SK-N-SH (cell line): ENCODE results near the gene ATP6V1F. TPM values are rescaled to one million over a fixed set of nuclear protein-coding genes. Genes with fewer than 3 reads are reported as not detected.
A peak's percentile ranks its signal among the peaks of the same experiment; 100 is the strongest.

Experiments used
- CTCF ChIA-PET: fragments of 300-600, 350-600 bp; formaldehyde crosslinking; extraction: SDS; loops from one replicate; lab custom pipeline; 2021; lab: Yijun Ruan, JAX
- POLR2A ChIA-PET: fragments of 350-600 bp; sonication (Branson Sonifier 250); formaldehyde crosslinking; extraction: SDS; loops from one replicate; lab custom pipeline; 2020; ENCODE audit warnings: antibody characterized with exemption, inconsistent platforms; lab: Yijun Ruan, JAX
- DNase-seq: peaks from one replicate; pipeline ENCODE4 v3.0.0; 2012
- H2AFZ ChIP-seq: fragments of 200-600 bp; sonication (generic); 2 replicates; pipeline ENCODE4 v1.8.1; 2016; ENCODE audit warnings: antibody characterized with exemption, mild to moderate bottlenecking, low read depth
- H3F3A ChIP-seq: fragments of 200-600 bp; sonication (generic); replicated peaks from 2 replicates; pipeline ENCODE3; 2016; ENCODE audit warnings: antibody characterized with exemption, mild to moderate bottlenecking; ENCODE audit not compliant: insufficient read depth
- H3K27ac ChIP-seq, 2 experiments: fragments of 200-500 bp in 1 of 2; fragments of 200-600 bp in 1 of 2; sonication (Bioruptor generic) in 1 of 2; sonication (generic), shearing (Covaris generic) in 1 of 2; 2 replicates each; pipeline versions ENCODE4 v1.5.1 to v1.6.1; 2014 to 2016; ENCODE audit warnings: low read depth in 2 of 2, inconsistent platforms in 1 of 2, low read length in 1 of 2, mild to moderate bottlenecking in 1 of 2, mixed read lengths in 1 of 2
- H3K27me3 ChIP-seq: fragments of 200-600 bp; sonication (generic), shearing (Covaris generic); 2 replicates; pipeline ENCODE4 v1.6.1; 2016; ENCODE audit warnings: mixed run types; ENCODE audit not compliant: insufficient read depth
- H3K36me3 ChIP-seq, 2 experiments: fragments of 200-500 bp in 1 of 2; fragments of 200-600 bp in 1 of 2; sonication (Bioruptor generic) in 1 of 2; sonication (generic) in 1 of 2; replicated peaks in 1 of 2; 2 replicates each; pipeline versions ENCODE3 to v1.5.1; 2014 to 2016; ENCODE audit warnings: low read length in 1 of 2, mild to moderate bottlenecking in 1 of 2; ENCODE audit not compliant: insufficient read depth in 2 of 2, control insufficient read depth in 1 of 2
- H3K4me1 ChIP-seq, 2 experiments: fragments of 200-500 bp in 1 of 2; fragments of 200-600 bp in 1 of 2; sonication (Bioruptor generic) in 1 of 2; sonication (generic), shearing (Covaris generic) in 1 of 2; 2 replicates each; pipeline versions ENCODE4 v1.5.1 to v1.6.1; 2014 to 2016; ENCODE audit warnings: low read depth in 1 of 2, low read length in 1 of 2, mixed run types in 1 of 2; ENCODE audit not compliant: insufficient read depth in 2 of 2, control insufficient read depth in 1 of 2
- H3K4me2 ChIP-seq: fragments of 200-600 bp; sonication (generic), shearing (Covaris generic); 2 replicates; pipeline ENCODE4 v1.6.1; 2017; ENCODE audit warnings: mixed run types
- H3K4me3 ChIP-seq, 2 experiments: fragments of 200-500 bp in 1 of 2; fragments of 200-600 bp in 1 of 2; sonication (Bioruptor generic) in 1 of 2; sonication (generic), shearing (Covaris generic) in 1 of 2; 2 replicates each; pipeline versions ENCODE4 v1.5.1 to v1.8.1; 2014 to 2016; ENCODE audit warnings: low read depth in 2 of 2, inconsistent platforms in 1 of 2, low read length in 1 of 2, mild to moderate bottlenecking in 1 of 2, mixed read lengths in 1 of 2, moderate library complexity in 1 of 2
- H3K79me2 ChIP-seq: fragments of 200-600 bp; sonication (generic); 2 replicates; pipeline ENCODE4 v1.8.1; 2017; ENCODE audit warnings: mild to moderate bottlenecking; ENCODE audit not compliant: insufficient read depth
- H3K9ac ChIP-seq: fragments of 200-600 bp; sonication (generic); 2 replicates; pipeline ENCODE4 v1.6.1; 2017; ENCODE audit warnings: mixed run types
- H3K9me2 ChIP-seq: fragments of 200-600 bp; sonication (generic); 2 replicates; pipeline ENCODE4 v1.6.1; 2017; ENCODE audit warnings: mixed run types
- H3K9me3 ChIP-seq: fragments of 200-600 bp; sonication (generic); 2 replicates; pipeline ENCODE4 v1.6.1; 2017; ENCODE audit warnings: mixed run types, mild to moderate bottlenecking, moderate library complexity
- H4K20me1 ChIP-seq: fragments of 200-600 bp; sonication (generic); 2 replicates; pipeline ENCODE4 v1.6.1; 2017; ENCODE audit warnings: mild to moderate bottlenecking, mixed run types; ENCODE audit not compliant: insufficient read depth
- ELF1 ChIP-seq: IDR thresholded peaks from 2 replicates; pipeline ENCODE4 v1.4.0; 2012
- GABPA ChIP-seq: IDR thresholded peaks from 2 replicates; pipeline ENCODE4 v1.4.0; 2012; ENCODE audit warnings: low read depth, mild to moderate bottlenecking
- MXI1 ChIP-seq: IDR thresholded peaks from 2 replicates; pipeline ENCODE4 v1.6.1; 2012; ENCODE audit warnings: mild to moderate bottlenecking, low read depth, low read length, improper control_type of control experiment
- NRF1 ChIP-seq: IDR thresholded peaks from 2 replicates; pipeline ENCODE4 v1.6.1; 2012; ENCODE audit warnings: low read depth, mild to moderate bottlenecking, low read length
- RAD21 ChIP-seq: IDR thresholded peaks from 2 replicates; pipeline ENCODE4 v1.6.1; 2012; ENCODE audit warnings: mild to moderate bottlenecking, low read length
- RCOR1 ChIP-seq: fragments of 150-350 bp; IDR thresholded peaks from 2 replicates; pipeline ENCODE4 v1.6.1; 2017; ENCODE audit warnings: antibody characterized with exemption, low read length
- RXRA ChIP-seq: IDR thresholded peaks from 2 replicates; pipeline ENCODE4 v1.4.0; 2012; ENCODE audit warnings: low read depth, mild to moderate bottlenecking, borderline replicate concordance
- SMC3 ChIP-seq: IDR thresholded peaks from 2 replicates; pipeline ENCODE4 v1.6.1; 2012; ENCODE audit warnings: low read depth, low read length, improper control_type of control experiment
- TAF1 ChIP-seq: IDR thresholded peaks from 2 replicates; pipeline ENCODE4 v1.6.1; 2012; ENCODE audit warnings: low read depth, mild to moderate bottlenecking, low read length, moderate library complexity, borderline replicate concordance
- TEAD4 ChIP-seq: IDR thresholded peaks from 2 replicates; pipeline ENCODE4 v1.4.0; 2012; ENCODE audit warnings: mild to moderate bottlenecking, borderline replicate concordance; ENCODE audit not compliant: insufficient read depth
- WGBS: methylation state at CpG from one replicate; pipeline ENCODE4 v1.1.6; 2017; ENCODE audit warnings: low lambda C conversion rate; 5-methylcytosine and 5-hydroxymethylcytosine counted together
- polyA plus RNA-seq, 3 experiments: library from polyadenylated mRNA; depleted of rRNA; stranded (reverse); fragments of >200 nt; gene quantifications; 2 replicates each; pipeline ENCODE4 v1.2.3, GENCODE V29; 2012
- TF ChIP-seq, protein P1 (sequence below): IDR thresholded peaks from 2 replicates; pipeline ENCODE4 v1.4.0; 2012; ENCODE audit warnings: low read depth, borderline replicate concordance
- TF ChIP-seq, protein P2 (sequence below): IDR thresholded peaks from 2 replicates; pipeline ENCODE4 v1.4.0; 2012; ENCODE audit warnings: low read depth, borderline replicate concordance
- TF ChIP-seq, protein P3 (sequence below): IDR thresholded peaks from 2 replicates; pipeline ENCODE4 v1.6.1; 2012; ENCODE audit warnings: mild to moderate bottlenecking, low read depth, low read length, moderate library complexity
- TF ChIP-seq, protein P4 (sequence below): fragments of 200-600 bp; sonication (generic); IDR thresholded peaks from 2 replicates; pipeline ENCODE4 v1.6.1; 2017; ENCODE audit warnings: antibody characterized with exemption, mild to moderate bottlenecking, moderate library complexity
- TF ChIP-seq, protein P5 (sequence below): fragments of 150-350 bp; IDR thresholded peaks from 2 replicates; pipeline ENCODE4 v1.6.1; 2017; ENCODE audit warnings: antibody characterized with exemption, low read length, low read depth, borderline replicate concordance
- TF ChIP-seq, protein P6 (sequence below): IDR thresholded peaks from 2 replicates; pipeline ENCODE4 v1.4.0; 2012; ENCODE audit warnings: low read depth
- TF ChIP-seq, protein P7 (sequence below): fragments of 150-350 bp; IDR thresholded peaks from 2 replicates; pipeline ENCODE4 v1.6.1; 2016; ENCODE audit warnings: mild to moderate bottlenecking, low read depth, low read length

The ATP6V1F gene
- polyA plus RNA-seq, 1 of the 3 experiments (the other 2 are of a cell fraction), result 495 TPM

DNA sequence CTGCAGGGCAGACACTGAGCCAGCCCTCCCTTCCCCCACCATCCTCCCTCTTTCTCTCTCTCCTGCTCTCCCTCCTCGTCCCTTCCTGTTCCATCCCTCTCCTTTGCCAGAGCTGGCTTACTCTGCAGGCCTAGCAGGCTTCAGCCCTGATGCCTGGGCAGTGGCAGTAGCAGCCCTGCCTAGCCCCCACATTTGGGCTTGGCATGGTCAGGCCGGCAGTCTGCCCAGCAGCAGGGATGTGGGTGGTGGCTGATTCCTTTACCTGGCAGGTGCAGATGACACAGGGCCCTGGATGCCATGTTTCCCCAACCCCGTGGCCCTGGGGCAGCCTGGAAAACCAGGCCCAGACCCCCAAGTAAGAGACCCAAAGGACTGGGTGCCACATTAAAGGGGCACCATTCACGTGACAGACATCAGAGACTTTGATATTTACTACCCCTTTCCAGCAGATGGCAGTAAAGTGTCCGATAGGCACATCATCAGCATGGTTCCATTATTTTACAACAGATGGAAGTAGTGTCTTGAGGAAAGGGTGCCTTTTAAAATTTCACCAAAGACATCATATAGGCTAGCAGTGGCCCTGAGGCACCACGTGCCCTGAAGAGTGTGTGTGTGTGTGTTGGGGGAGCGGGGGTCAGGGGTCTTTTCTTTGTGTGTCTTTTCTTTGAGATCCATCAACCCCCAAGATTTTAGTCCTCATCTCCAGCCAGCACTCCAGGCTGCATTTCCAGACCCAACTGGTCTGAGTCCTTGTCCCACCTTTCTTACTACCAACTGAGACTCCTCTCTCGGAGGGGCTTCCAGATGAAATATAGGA lies 41.9 kb downstream of the ATP6V1F start:
- CTCF ChIA-PET, result interaction anchor here (0.8 to 9.2 kb wide), 21 partner anchors 10 to 557 kb away, joined by 3 to 137 read pairs (median 4); no protein-coding TSS in a partner anchor
- Histone ChIP-seq H3K79me2 (no peaks in the 10 kb centered on the region), H3K36me3 (no peaks in the 10 kb centered on the region), H3K4me1 (peaks cover 0 to 6% of the 10 kb centered on the region in 2 experiments; a peak in 1 of 4 replicates), H3K9ac (no peak overlapping the region), H3K27ac (no peak overlapping the region), H3K4me3 (no peak overlapping the region), H3K9me3 (0 out of 2 replicates have a peak, but pooled peaks cover under 1% of the 10 kb centered on the region), H2AFZ (no peak overlapping the region), H3K27me3 (0 out of 2 replicates have a peak, but pooled peaks cover 8% of the 10 kb centered on the region), H3F3A (no peaks in the 10 kb centered on the region), H4K20me1 (no peaks in the 10 kb centered on the region), H3K9me2 (no peaks in the 10 kb centered on the region), H3K4me2 (no peak overlapping the region)
- DNase-seq, result peak; percentile 87
- 37% methylated on average over 8 of the region's 8 CpGs for WGBS
- TF ChIP-seq, protein P1, sequence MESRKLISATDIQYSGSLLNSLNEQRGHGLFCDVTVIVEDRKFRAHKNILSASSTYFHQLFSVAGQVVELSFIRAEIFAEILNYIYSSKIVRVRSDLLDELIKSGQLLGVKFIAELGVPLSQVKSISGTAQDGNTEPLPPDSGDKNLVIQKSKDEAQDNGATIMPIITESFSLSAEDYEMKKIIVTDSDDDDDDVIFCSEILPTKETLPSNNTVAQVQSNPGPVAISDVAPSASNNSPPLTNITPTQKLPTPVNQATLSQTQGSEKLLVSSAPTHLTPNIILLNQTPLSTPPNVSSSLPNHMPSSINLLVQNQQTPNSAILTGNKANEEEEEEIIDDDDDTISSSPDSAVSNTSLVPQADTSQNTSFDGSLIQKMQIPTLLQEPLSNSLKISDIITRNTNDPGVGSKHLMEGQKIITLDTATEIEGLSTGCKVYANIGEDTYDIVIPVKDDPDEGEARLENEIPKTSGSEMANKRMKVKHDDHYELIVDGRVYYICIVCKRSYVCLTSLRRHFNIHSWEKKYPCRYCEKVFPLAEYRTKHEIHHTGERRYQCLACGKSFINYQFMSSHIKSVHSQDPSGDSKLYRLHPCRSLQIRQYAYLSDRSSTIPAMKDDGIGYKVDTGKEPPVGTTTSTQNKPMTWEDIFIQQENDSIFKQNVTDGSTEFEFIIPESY, result no peak
- TF ChIP-seq SMC3, result peak; percentile 86
- peak; percentile 27; the same call in 1 of the 2 replicates for TF ChIP-seq RCOR1
- peak; percentile 52; the same call in 1 of the 2 replicates for TF ChIP-seq MXI1
- no peak for TF ChIP-seq TAF1
- no peak for TF ChIP-seq ELF1
- TF ChIP-seq GABPA, result no peak
- TF ChIP-seq, protein P2, sequence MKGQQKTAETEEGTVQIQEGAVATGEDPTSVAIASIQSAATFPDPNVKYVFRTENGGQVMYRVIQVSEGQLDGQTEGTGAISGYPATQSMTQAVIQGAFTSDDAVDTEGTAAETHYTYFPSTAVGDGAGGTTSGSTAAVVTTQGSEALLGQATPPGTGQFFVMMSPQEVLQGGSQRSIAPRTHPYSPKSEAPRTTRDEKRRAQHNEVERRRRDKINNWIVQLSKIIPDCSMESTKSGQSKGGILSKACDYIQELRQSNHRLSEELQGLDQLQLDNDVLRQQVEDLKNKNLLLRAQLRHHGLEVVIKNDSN, result peak; percentile 72; the same call in 1 of the 2 replicates
- TF ChIP-seq, protein P3, sequence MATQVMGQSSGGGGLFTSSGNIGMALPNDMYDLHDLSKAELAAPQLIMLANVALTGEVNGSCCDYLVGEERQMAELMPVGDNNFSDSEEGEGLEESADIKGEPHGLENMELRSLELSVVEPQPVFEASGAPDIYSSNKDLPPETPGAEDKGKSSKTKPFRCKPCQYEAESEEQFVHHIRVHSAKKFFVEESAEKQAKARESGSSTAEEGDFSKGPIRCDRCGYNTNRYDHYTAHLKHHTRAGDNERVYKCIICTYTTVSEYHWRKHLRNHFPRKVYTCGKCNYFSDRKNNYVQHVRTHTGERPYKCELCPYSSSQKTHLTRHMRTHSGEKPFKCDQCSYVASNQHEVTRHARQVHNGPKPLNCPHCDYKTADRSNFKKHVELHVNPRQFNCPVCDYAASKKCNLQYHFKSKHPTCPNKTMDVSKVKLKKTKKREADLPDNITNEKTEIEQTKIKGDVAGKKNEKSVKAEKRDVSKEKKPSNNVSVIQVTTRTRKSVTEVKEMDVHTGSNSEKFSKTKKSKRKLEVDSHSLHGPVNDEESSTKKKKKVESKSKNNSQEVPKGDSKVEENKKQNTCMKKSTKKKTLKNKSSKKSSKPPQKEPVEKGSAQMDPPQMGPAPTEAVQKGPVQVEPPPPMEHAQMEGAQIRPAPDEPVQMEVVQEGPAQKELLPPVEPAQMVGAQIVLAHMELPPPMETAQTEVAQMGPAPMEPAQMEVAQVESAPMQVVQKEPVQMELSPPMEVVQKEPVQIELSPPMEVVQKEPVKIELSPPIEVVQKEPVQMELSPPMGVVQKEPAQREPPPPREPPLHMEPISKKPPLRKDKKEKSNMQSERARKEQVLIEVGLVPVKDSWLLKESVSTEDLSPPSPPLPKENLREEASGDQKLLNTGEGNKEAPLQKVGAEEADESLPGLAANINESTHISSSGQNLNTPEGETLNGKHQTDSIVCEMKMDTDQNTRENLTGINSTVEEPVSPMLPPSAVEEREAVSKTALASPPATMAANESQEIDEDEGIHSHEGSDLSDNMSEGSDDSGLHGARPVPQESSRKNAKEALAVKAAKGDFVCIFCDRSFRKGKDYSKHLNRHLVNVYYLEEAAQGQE, result no peak
- TF ChIP-seq, protein P4, sequence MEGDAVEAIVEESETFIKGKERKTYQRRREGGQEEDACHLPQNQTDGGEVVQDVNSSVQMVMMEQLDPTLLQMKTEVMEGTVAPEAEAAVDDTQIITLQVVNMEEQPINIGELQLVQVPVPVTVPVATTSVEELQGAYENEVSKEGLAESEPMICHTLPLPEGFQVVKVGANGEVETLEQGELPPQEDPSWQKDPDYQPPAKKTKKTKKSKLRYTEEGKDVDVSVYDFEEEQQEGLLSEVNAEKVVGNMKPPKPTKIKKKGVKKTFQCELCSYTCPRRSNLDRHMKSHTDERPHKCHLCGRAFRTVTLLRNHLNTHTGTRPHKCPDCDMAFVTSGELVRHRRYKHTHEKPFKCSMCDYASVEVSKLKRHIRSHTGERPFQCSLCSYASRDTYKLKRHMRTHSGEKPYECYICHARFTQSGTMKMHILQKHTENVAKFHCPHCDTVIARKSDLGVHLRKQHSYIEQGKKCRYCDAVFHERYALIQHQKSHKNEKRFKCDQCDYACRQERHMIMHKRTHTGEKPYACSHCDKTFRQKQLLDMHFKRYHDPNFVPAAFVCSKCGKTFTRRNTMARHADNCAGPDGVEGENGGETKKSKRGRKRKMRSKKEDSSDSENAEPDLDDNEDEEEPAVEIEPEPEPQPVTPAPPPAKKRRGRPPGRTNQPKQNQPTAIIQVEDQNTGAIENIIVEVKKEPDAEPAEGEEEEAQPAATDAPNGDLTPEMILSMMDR, result peak; percentile 74
- TF ChIP-seq, protein P5, sequence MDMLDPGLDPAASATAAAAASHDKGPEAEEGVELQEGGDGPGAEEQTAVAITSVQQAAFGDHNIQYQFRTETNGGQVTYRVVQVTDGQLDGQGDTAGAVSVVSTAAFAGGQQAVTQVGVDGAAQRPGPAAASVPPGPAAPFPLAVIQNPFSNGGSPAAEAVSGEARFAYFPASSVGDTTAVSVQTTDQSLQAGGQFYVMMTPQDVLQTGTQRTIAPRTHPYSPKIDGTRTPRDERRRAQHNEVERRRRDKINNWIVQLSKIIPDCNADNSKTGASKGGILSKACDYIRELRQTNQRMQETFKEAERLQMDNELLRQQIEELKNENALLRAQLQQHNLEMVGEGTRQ, result no peak
- TF ChIP-seq, protein P6, sequence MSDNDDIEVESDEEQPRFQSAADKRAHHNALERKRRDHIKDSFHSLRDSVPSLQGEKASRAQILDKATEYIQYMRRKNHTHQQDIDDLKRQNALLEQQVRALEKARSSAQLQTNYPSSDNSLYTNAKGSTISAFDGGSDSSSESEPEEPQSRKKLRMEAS, result 0 out of 2 replicates have a peak, but pooled peaks have one; percentile 47
- no peak for TF ChIP-seq NRF1
- TF ChIP-seq RXRA, result no peak
- no peak for TF ChIP-seq TEAD4
- TF ChIP-seq RAD21, result peak; percentile 79
- TF ChIP-seq, protein P7, sequence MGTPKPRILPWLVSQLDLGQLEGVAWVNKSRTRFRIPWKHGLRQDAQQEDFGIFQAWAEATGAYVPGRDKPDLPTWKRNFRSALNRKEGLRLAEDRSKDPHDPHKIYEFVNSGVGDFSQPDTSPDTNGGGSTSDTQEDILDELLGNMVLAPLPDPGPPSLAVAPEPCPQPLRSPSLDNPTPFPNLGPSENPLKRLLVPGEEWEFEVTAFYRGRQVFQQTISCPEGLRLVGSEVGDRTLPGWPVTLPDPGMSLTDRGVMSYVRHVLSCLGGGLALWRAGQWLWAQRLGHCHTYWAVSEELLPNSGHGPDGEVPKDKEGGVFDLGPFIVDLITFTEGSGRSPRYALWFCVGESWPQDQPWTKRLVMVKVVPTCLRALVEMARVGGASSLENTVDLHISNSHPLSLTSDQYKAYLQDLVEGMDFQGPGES, result no peak
- POLR2A ChIA-PET, result no interaction called here
